Loucy (cell line): ENCODE results near the gene SH3PXD2B.

Source experiments
- H2AFZ ChIP-seq: fragments of 200-600 bp; sonication (generic); 2 replicates; pipeline ENCODE4 v1.6.0; 2016; ENCODE audit warnings: antibody characterized with exemption, mild to moderate bottlenecking, low read length, moderate library complexity
- H3F3A ChIP-seq: fragments of 200-600 bp; 2 replicates; pipeline ENCODE4 v1.6.0; 2016; ENCODE audit warnings: antibody characterized with exemption, low read depth, mild to moderate bottlenecking
- H3K27me3 ChIP-seq: fragments of 200-600 bp; sonication (generic); 2 replicates; pipeline ENCODE4 v1.6.1; 2014; ENCODE audit warnings: low read length, mild to moderate bottlenecking; ENCODE audit not compliant: insufficient read depth, poor library complexity, severe bottlenecking
- H3K36me3 ChIP-seq: fragments of 200-600 bp; sonication (generic); 2 replicates; pipeline ENCODE4 v1.6.1; 2016; ENCODE audit warnings: low read length; ENCODE audit not compliant: insufficient read depth
- H3K4me1 ChIP-seq: fragments of 200-600 bp; sonication (generic); 2 replicates; pipeline ENCODE4 v1.5.1; 2014; ENCODE audit warnings: low read length, mild to moderate bottlenecking; ENCODE audit not compliant: insufficient read depth, poor library complexity, severe bottlenecking
- H3K4me2 ChIP-seq: fragments of 200-600 bp; sonication (generic); 2 replicates; pipeline ENCODE4 v1.6.0; 2014; ENCODE audit warnings: antibody characterized with exemption, low read length, low read depth, mild to moderate bottlenecking; ENCODE audit not compliant: poor library complexity, severe bottlenecking
- H3K4me3 ChIP-seq: fragments of 200-600 bp; sonication (generic); 2 replicates; pipeline ENCODE4 v1.5.1; 2014; ENCODE audit warnings: low read length, mild to moderate bottlenecking, mixed read lengths; ENCODE audit not compliant: poor library complexity, severe bottlenecking
- H3K79me2 ChIP-seq: fragments of 200-600 bp; sonication (generic); 2 replicates; pipeline ENCODE4 v1.6.1; 2014; ENCODE audit warnings: low read length; ENCODE audit not compliant: insufficient read depth
- H3K9ac ChIP-seq: fragments of 200-600 bp; sonication (generic); 2 replicates; pipeline ENCODE4 v1.6.0; 2014; ENCODE audit warnings: mild to moderate bottlenecking, low read depth, low read length, moderate library complexity; ENCODE audit not compliant: poor library complexity, severe bottlenecking
- H3K9me2 ChIP-seq: fragments of 200-600 bp; sonication (generic); replicated peaks from 2 replicates; pipeline ENCODE4 v1.6.1; 2016; ENCODE audit warnings: low read depth, low read length, mixed read lengths
- H3K9me3 ChIP-seq: fragments of 200-600 bp; sonication (generic); 2 replicates; pipeline ENCODE4 v1.6.1; 2014; ENCODE audit warnings: mild to moderate bottlenecking, antibody characterized with exemption, low read length, low read depth; ENCODE audit not compliant: insufficient read depth
- H4K20me1 ChIP-seq: fragments of 200-600 bp; sonication (generic); 2 replicates; pipeline ENCODE4 v1.6.0; 2014; ENCODE audit warnings: antibody characterized with exemption, low read length, mild to moderate bottlenecking; ENCODE audit not compliant: insufficient read depth, poor library complexity, severe bottlenecking
- EZH2phosphoT487 ChIP-seq: fragments of 200-600 bp; IDR thresholded peaks from 2 replicates; pipeline ENCODE4 v1.6.1; 2018; ENCODE audit warnings: antibody characterized with exemption, mild to moderate bottlenecking, moderate library complexity, borderline replicate concordance
- TF ChIP-seq, protein P1 (sequence below): fragments of 200-600 bp; sonication (generic); conservative IDR thresholded peaks from 2 replicates; pipeline ENCODE4 v1.5.1; 2014; ENCODE audit warnings: mild to moderate bottlenecking, antibody characterized with exemption, low read length

Gene SH3PXD2B

GRCh38 chr5:172446336-172447051, 7.8 kb downstream of the SH3PXD2B start:
- Histone ChIP-seq H3F3A (no peaks in the 10 kb centered on the region), H3K79me2 (no peaks in the 10 kb centered on the region), H2AFZ (no peak overlapping the region), H3K4me3 (no peak overlapping the region), H3K9me2 (no peaks in the 10 kb centered on the region), H3K9me3 (no peaks in the 10 kb centered on the region), H3K36me3 (no peaks in the 10 kb centered on the region), H4K20me1 (no peaks in the 10 kb centered on the region), H3K4me1 (peaks cover 24% of the 10 kb centered on the region), H3K4me2 (no peak overlapping the region), H3K9ac (no peak overlapping the region), H3K27me3 (no peaks in the 10 kb centered on the region)
- TF ChIP-seq EZH2phosphoT487, result no peak
- TF ChIP-seq, protein P1, sequence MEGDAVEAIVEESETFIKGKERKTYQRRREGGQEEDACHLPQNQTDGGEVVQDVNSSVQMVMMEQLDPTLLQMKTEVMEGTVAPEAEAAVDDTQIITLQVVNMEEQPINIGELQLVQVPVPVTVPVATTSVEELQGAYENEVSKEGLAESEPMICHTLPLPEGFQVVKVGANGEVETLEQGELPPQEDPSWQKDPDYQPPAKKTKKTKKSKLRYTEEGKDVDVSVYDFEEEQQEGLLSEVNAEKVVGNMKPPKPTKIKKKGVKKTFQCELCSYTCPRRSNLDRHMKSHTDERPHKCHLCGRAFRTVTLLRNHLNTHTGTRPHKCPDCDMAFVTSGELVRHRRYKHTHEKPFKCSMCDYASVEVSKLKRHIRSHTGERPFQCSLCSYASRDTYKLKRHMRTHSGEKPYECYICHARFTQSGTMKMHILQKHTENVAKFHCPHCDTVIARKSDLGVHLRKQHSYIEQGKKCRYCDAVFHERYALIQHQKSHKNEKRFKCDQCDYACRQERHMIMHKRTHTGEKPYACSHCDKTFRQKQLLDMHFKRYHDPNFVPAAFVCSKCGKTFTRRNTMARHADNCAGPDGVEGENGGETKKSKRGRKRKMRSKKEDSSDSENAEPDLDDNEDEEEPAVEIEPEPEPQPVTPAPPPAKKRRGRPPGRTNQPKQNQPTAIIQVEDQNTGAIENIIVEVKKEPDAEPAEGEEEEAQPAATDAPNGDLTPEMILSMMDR, result no peak

- no peaks in the 10 kb centered on the region for H3K9me3 ChIP-seq
- H3K9ac ChIP-seq, result no peak overlapping the region
- no peak overlapping the region for H2AFZ ChIP-seq
- H3K27me3 ChIP-seq, result no peaks in the 10 kb centered on the region
- no peaks in the 10 kb centered on the region for H3F3A ChIP-seq
- H4K20me1 ChIP-seq, result no peaks in the 10 kb centered on the region
- no peaks in the 10 kb centered on the region for H3K36me3 ChIP-seq
- H3K79me2 ChIP-seq, result no peaks in the 10 kb centered on the region
- H3K4me1 ChIP-seq, result peaks cover 24% of the 10 kb centered on the region
- no peaks in the 10 kb centered on the region for H3K9me2 ChIP-seq
- no peak overlapping the region for H3K4me3 ChIP-seq
- TF ChIP-seq EZH2phosphoT487, result no peak
- TF ChIP-seq, protein P1, result no peak
- no peak overlapping the region for H3K4me2 ChIP-seq
Observed at GRCh38 chr5:172445866-172446265, 8.5 kb downstream of the SH3PXD2B start.

DNA sequence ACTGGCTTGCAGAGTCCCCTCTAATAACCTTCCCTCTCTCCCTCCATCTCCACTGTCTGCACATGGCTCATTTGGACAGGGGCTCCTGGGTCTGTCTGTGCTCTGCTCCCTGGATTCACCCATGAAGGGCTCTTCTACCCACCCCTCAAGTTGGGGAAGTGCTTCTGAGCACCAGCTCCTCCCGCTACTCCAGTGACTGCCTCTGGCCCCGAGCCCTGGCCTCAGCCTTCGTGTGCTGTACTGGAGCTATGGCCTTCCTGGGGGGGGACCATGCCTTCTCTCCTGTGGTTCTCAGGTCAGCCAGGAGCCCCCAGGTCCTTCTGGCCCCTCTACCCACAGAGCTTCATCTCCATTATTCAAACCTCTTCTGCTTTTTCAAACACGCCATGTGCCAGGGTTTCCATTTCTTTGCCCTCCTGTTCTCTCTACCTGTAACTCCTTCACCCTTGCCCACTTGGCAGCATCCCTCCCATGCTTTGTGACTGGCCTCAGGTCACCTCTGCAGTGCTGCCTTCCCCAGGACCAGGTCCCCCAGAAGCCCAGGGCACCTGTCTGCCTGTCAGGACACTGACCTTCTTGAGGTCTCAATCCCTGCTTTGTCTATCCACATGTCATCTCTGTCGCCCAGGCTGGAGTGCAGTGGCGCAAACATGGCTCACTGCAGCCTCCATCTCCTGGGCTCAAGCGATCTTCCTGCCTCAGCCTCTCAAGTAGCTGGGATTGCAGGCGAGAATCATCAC, 9.5 kb downstream of the SH3PXD2B start:
- Histone ChIP-seq H3F3A (no peaks in the 10 kb centered on the region), H3K79me2 (no peaks in the 10 kb centered on the region), H3K9me3 (no peaks in the 10 kb centered on the region), H3K9me2 (no peaks in the 10 kb centered on the region), H3K9ac (no peak overlapping the region), H3K27me3 (no peaks in the 10 kb centered on the region), H3K4me2 (no peak overlapping the region), H3K36me3 (no peaks in the 10 kb centered on the region), H3K4me3 (no peak overlapping the region), H3K4me1 (peaks cover 24% of the 10 kb centered on the region), H2AFZ (no peak overlapping the region), H4K20me1 (no peaks in the 10 kb centered on the region)
- TF ChIP-seq EZH2phosphoT487, result no peak
- TF ChIP-seq, protein P1, result no peak
